ENCODE measurements around the gene SELENOO.
"Not testable (repeated sequence)": the region's sequence is repeated elsewhere in the genome, so short reads cannot be mapped to it uniquely, and the experiment has no call there.

Gene SELENOO

DNA sequence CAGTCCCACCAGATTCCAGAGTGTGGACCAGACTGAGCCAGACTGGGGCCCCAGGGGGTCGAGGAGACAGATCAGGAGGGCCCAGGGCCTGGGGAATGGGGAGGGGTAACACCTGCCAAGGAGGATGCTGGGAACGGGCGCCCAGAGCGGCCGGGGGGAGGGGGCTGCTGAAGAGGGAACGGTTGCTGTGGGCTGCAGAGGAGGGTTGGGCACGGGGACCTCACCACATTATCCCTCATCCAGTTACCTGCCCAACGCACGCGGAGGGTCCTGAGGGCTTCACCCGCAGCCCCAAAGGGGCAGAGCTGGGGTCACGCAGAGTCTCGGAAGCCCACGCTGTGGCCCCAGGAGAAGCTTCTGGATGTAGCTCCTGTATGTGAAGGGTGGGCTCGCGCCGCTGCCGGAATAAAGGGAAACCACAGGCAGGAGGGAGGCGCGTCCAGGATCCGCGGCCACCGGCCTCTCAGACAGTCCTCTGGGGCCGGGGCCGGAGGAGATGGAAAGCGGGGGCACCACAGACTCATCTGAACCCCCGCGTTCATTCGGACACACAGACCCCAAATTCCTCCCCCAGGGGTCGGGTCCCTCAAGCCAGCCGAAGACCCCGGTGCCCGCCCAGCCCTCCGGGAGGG, 866 bp upstream of the SELENOO start:
- DNase-seq (ENCODE audit: low spot score), result no peak

DNA sequence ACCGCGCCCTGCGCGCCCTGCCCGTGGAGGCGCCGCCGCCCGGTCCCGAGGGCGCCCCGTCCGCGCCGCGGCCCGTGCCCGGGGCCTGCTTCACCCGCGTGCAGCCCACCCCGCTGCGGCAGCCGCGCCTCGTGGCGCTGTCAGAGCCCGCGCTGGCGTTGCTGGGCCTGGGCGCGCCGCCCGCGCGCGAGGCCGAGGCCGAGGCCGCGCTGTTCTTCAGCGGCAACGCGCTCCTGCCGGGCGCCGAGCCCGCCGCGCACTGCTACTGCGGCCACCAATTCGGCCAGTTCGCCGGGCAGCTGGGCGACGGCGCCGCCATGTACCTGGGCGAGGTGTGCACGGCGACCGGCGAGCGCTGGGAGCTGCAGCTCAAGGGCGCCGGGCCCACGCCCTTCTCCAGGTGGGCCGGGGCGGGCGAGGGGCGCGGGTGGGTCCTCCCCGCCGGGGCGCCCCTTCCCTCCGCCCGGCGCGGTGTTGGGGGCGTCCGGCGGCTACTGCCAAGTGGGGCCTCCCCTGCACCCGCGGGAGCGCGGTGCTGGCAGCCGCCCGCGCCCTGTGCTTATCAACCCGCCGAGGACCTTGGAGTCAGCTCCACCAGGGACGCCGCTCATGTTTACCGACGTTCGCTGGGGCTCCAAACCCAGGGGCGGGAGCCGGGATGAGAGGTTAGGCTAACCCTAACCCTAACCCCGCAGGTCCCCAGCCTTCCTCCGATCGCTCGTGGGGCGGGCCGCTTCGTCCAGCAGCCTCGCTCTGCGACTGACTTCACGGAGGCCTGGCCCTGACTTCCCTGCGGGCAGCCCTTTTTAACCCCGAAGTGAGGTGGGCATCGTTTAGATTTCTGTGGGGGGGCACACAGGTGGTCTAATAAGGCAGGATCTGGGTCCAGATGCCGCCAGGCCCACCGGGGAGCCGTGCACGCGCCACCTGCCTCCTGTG, 649 bp downstream of the SELENOO start:
- no peak for DNase-seq (ENCODE audit: low spot score)

DNA sequence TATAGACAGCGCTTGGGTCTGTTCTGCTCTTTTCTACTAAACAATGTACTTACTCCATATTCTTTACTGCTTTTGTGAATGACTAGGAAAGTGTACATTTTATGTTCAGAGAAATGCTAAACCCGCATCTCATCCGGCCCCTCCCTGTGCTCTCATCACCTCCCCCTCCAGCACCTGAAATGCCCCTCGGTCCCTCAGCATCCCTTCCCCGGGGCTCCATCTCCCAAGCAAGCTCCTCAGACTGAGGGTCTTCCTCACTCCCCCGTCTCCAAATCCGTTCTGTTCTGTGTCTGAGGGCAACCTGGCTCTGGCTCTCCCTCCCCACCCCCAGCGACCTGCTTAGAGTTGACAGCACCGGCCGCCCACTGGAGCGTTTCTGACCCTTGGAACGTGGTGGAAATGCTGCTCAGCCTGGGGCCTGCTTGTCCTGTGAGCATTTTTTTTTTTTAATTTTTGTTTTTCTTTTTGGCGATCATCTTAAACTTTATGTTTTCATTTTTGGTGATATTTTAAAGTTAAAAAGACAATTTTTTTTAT, 1.4 kb downstream of the SELENOO start:
- no peak for DNase-seq (ENCODE audit: low spot score)

DNA sequence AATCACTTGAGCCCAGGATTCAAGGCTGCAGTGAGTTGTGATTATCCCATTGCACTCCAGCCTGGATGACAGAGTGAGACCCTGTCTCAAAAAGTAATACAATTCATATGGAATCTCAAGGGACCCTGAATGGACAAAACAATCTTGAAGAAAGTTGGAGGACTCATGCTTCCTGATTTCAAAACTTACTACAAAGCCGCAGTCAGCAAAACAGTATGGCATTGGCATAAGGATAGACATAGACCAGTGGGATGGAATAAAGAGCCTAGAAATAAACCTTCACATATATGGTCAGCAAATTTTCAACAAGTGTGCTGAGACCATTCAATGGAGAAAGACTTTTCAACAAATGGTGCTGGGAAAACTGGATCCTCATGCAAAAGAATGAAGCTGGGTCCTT, 2.5 kb downstream of the SELENOO start:
- DNase-seq (ENCODE audit: low spot score), result no peak

DNA sequence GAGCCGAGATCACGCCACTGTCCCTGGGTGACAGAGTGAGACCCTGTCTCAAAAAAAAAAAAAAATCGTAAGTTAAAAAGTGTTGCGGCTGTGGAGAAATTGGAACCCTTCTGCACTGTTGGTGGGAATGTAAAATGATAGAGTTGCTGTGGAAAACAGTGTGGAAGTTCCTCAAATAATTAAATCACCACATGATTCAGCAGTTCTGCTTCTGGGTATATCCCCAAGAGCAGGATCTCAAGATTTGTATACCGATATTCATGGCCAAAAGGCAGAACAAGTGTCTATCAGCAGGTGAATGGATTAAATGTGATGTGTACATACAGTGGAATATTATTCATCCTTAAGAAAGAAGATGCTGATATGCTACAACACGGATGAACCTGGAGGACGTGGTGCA, 3.8 kb downstream of the SELENOO start:
- DNase-seq (ENCODE audit: low spot score), result no peak

DNA sequence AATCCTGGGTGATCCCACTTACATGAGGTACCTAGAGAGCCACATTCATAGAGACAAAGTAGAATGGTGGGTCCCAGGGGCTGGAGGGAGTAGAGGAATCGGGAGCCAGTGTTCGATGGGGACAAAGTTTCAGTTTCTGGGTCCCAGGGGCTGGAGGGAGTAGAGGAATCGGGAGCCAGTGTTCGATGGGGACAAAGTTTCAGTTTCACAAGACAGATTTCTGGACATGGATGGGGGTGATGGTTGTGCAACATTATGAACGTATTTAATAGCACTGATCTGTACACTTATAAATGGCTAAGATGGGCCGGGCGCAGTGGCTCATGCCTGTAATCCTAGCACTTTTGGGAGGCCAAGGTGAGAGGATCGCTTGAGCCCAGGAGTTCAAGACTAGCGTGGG, 4.2 kb downstream of the SELENOO start:
- not testable (repeated sequence) for DNase-seq (ENCODE audit: low spot score)

DNA sequence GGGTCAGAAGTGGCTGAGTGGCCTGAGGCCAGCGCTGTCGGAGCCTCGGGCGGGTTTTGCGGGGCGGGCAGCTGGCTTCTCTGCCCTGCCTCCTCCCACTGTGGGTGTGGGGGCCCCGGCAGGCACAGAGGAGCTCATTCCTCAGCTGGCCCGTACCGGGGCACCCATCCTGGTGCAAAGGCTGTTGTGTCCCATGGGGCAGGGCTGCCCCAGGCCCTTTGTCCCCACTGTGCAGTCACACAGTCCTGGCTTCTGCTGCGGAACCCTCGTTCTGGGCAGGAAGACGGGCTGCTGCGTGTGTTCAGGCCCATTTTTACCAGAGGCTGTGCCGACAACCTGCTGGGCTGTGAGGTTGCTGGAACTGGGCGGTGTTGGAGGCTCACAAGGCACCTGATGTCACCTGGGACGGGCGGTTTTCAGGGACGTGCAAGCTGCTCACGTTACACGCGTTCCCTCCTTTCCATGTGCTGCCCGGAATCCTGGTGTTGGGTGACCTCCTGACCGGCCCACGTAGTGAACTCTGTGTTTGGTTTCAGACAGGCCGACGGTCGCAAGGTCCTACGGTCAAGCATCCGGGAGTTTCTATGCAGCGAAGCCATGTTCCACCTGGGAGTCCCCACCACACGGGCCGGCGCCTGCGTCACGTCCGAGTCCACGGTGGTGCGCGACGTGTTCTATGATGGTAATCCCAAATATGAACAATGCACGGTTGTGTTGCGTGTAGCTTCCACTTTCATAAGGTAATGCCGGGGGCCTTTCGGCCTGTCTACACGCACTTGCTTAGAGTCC, 5.2 kb downstream of the SELENOO start:
- no peak for DNase-seq (ENCODE audit: low spot score)

DNA sequence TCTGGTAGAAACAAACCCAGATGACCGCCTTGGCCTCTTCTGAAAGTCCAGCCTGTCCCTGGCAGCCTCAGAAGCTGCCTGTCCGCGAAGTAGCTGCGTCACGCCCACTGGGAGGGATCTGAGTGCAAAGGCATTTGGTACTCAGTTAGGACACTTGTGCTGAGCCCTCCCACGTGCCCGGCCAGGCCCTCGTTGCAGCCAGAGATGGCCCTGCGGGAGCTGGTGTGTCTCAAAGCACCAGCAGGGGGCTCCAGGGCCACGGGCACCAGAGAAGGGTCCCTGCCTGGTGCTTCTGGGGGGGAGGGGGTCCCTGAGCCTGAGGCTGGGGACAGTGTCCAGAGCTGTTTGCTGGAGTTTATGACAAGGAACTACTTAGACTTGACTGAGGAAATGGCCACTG, 5.8 kb downstream of the SELENOO start:
- DNase-seq (ENCODE audit: low spot score), result no peak

DNA sequence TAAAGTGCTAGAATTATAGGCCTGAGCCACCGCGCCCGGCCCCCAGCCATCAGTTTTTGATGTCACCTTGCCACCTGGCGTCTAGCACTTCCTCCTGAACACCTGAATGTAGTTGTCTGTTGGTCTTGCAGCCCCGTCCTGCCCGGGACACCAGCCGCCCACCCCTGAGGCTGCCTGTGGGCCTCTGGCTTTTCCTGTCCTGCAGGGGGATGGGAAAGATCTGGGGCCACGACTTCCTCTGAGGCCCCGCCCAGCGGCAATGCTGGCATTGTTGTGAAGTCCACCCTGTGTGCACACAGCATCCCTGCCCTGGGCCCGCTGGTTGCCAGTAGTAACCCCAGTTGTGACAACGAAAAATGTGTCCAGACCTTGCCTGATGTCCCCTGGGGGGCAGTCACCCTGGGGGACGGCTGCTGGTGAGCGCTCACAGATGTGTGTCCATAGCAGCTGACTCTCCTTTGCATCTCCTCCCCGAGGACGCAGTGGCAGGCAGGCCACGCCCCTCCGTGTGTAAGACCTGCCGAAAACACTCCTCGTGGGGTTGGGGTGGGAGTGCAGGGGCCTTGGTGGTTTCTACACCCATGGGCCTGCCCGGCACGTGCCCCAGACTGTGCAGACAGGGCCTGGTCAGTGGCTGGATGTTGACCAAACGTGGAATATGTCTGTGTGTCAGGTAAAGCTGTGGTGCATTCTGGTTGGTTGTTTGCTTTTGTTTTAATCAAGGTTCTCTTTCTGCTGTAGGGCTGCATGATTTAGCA, 6.8 kb downstream of the SELENOO start:
- no peak for DNase-seq (ENCODE audit: low spot score)

DNA sequence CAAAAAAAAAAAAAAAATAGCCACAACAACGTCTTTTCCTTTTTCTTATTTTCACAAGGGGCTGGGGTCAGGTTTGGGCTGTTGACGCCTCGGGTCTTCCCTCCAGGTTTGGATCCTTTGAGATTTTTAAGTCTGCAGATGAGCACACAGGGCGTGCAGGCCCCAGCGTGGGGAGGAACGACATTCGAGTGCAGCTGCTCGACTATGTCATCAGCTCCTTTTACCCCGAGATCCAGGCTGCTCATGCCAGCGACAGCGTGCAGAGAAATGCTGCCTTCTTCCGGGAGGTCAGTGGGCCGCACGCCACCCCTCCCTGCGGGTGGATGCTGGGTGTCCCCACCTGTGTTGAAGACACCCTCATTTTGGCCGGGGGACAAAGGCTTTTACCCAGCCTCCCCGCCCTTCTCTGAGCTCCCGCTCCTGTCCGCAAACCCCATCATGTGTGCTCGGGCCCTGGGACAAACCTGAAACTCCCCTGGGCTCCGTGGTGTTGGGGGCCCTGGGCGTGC, 7.7 kb downstream of the SELENOO start:
- DNase-seq (ENCODE audit: low spot score), result no peak

DNA sequence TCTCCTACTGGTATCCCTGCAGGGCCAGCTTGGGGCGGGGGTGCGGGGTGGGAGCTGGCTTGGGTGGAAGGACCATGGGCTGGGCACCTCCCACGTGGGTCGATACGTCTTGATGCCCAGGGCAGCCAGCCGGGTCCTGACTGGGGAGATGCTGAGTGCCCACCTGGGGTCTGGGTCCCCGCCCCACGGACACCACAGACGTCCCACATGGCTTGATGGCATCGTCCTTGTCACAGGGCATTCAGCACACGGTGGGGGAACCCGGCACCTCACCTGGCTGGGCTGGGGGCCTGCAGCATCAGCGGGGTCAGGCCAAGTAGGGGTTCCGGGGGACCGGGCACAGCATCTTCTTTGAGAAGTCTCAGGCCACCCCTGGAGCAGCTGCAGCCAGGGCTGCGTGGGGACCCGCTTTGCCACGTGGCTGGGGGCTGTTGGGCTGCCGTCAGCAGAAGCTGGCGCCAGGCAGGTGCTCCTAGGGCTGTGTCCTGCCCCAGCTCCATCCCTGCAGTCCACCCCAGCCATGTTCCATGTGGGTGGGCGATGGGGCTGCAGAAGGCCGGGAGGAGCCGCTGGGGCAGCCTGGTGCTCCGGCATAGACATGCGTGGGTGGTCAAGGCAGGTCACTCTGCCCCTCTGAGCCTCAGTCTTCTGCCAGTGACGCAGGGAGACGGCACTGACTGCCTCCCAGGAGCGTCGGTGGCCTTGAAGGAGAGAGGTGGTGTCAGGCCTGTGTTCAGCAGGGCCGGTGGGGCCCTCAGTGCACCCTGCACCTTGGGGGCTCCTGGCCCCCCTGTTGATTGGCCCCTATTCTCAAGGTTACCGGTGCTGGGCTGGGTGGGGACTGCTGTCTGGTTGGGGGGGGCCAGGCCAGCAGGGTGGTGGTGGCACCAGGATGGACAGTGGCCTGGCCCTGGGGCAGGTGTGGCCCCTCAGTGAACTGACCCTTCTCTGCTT, 8.4 kb downstream of the SELENOO start:
- no peak for DNase-seq (ENCODE audit: low spot score)

DNA sequence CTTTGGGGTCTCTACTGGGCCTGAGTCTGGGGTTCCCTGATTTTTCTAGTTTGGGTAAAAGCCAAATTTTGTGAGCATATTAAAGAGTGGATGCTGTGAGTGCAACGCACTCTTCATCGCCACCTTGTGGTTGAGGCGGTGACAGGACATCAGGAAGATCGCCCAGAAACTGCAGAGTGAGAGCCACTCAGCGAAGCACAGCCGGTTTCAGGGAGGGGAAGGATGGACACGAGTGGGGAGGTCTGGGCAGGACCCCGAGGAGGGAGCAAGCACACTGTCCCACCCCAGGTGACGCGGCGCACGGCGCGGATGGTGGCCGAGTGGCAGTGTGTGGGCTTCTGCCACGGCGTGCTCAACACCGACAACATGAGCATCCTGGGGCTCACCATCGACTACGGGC, 9.1 kb downstream of the SELENOO start:
- no peak for DNase-seq (ENCODE audit: low spot score)

DNA sequence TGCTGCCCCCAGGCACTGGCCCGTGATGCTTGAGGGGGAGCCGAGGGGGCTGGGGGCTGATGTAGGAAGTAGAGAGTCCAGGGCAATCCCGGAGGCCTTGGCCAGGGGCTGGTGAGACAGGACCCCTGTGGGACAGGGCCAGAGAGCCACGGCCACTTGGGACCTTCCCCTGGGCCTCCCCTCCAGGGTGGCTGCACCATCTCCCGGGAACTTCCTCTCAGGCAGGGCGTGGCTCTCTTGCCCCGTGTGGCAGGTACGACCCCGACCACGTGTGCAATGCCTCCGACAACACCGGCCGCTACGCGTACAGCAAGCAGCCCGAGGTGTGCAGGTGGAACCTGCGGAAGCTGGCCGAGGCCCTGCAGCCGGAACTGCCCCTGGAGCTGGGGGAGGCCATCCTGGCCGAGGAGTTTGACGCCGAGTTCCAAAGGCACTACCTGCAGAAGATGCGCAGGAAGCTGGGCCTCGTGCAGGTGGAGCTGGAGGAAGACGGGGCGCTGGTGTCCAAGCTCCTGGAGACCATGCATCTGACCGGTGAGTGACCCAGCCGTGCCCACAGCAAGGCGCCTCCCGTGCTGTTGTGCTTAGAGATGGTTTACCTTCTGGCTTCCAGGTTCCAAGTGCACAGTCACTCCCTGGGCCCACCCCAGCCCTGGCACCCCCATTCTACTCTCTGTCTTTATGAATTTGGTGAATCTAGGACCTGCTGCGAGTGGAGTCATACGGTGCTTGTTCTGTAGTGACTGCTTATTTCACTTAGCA, 9.7 kb downstream of the SELENOO start:
- no peak for DNase-seq (ENCODE audit: low spot score)

DNA sequence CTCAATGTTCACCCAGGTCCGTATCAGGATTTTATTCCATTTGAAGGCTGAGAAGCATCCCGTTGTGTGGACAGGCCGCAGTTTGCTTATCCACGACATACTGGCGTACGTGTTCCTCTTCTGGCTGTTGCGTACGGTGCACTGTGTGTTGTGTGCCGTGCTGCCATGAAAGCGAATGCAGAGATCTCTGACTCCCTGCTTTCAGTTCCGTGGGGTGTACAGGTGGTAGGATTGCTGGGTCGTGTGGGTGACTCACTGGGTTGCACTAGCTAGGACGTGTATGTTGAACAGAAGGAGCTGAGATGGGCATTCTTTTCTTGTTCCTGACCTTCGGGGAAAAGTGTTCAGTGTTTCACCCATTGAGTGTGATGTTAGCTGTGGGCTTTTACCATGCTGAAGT, 10.3 kb downstream of the SELENOO start:
- DNase-seq (ENCODE audit: low spot score), result no peak

DNA sequence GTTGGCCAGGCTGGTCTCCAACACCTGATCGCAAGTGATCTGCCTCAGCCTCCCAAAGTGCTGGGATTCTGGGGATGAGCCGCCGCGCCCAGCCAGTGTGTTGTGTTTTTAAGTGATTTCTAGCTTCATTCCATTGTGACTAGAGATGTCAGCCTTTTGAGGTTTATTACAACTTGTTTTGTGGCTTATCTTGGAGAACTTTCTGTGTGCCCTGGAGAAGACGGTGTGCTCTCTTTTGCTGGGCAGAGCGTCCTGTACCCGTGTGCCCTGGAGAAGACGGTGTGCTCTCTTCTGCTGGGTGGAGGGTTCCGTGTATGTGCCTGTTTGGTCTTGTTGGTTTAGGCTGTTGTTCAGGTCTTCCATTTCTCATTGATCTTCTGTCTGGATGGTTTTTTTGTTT, 12.5 kb downstream of the SELENOO start:
- DNase-seq (ENCODE audit: low spot score), result no peak

DNA sequence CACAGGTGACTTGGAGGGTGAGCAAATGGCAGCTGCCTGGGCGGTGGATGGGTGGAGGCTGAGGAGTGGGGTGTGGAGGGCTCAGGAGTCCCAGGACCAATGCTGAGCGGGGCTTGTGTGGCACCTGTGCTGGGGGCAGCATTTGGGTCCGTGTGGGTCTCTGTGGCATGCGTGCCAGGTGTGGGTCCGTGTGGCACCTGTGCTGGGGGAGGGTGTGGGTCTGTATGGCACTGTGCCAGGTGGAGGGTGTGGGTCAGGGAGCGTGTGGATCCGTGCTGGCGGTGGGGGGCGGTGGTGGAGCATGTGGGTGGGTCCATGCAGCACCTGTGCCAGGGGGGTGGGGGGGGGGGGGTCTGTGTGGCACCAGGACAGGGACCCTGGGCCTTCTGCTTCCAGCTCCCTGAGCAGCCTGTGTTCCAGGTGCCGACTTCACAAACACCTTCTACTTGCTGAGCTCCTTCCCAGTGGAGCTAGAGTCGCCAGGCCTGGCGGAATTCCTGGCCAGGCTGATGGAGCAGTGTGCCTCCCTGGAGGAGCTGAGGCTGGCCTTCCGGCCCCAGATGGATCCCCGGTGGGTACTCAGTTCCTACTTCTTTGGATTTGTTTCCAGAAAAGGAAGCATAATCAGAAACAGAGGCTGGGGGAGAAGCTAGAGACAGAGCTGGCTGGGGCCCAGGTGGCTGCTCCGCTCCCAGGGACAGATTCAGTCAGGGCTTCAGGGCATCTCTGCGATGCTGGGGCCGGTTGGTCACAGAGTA, 14.7 kb downstream of the SELENOO start:
- no peak for DNase-seq (ENCODE audit: low spot score)

DNA sequence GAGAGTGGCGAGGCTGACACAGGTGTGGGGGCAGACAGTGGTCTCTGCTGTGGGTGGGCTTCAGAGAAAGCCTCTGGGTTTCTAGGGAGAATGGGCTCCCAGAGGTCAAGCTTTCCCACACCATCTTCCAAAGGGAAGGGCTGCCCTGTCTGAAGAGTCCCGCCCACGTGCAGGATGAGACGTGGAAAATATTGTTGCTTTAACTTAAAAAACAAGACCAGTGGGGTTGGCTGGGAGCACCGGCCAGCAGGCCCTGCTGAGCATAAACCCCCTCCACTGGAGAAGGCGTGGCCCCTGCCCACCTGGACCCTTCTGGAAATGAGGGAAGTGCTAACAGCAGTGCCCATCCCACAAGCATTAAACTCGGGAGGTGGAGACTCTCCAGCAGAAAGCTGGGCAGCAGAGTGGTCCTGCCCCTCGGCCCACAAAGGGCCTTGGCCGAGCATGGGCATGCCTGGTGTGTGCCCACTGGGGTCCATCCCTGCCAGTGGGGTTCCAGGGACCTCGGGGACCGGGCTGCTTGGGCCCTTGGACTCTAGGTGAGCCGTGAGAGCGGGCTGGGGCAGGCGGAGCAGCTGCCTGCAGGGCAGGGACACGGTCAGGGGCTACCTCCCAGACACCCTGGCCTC, 15.4 kb downstream of the SELENOO start:
- DNase-seq (ENCODE audit: low spot score), result no peak

All from left forelimb (tissue), 1 donor.